ENCODE data around the gene KNG1. TPM values are rescaled to one million over a fixed set of nuclear protein-coding genes. Genes with fewer than 3 reads are reported as not detected.

KNG1 gene
- total RNA-seq, 1 experiment from 2014 or later: not detected

GRCh38 chr3:186751480-186751879 is 34.3 kb downstream of the KNG1 start:
- CTCF ChIA-PET: no interaction called here

GRCh38 chr3:186754006-186754405 is 36.8 kb downstream of the KNG1 start:
- intact Hi-C loops (cut with micrococcal nuclease; ENCODE audit: unreplicated experiment): no loop called here
- no peak for TF ChIP-seq EZH2 (IDR thresholded peaks at IDR 0.05; ENCODE audit: borderline replicate concordance, low read depth, low read length, poor library complexity, severe bottlenecking)
- no peak for TF ChIP-seq CTCF (conservative IDR thresholded peaks at IDR 0.05; ENCODE audit: low read depth, low read length)
- Histone ChIP-seq H3K9me3 (ENCODE audit: low read depth, low read length, poor library complexity, severe bottlenecking) (no peaks in the 10 kb centered on the region), H3K27ac (ENCODE audit: low read depth, low read length, poor library complexity, severe bottlenecking) (no peak overlapping the region), H3K4me1 (ENCODE audit: insufficient read depth, low read length, poor library complexity, severe bottlenecking) (no peaks in the 10 kb centered on the region), H3K4me3 (ENCODE audit: low read depth, low read length, poor library complexity, severe bottlenecking) (no peak overlapping the region), H3K27me3 (replicated peaks; ENCODE audit: insufficient read depth, low read depth, low read length, poor library complexity) (no peaks in the 10 kb centered on the region), H3K36me3 (ENCODE audit: insufficient read depth, low read length, poor library complexity, severe bottlenecking) (no peaks in the 10 kb centered on the region)
- POLR2A ChIA-PET (ENCODE audit: low non-redundant PET): no interaction called here
- CTCF ChIA-PET: no interaction called here
- no peak for DNase-seq (ENCODE audit: low spot score)
- BruUV-seq (replicated peaks): no TSS peak

More at GRCh38 chr3:186751480-186751879, 34.3 kb downstream of the KNG1 start:
- H3K4me1 ChIP-seq (ENCODE audit: insufficient read depth, low read length, poor library complexity, severe bottlenecking): no peaks in the 10 kb centered on the region
- no peak for DNase-seq (ENCODE audit: low spot score)
- no peak overlapping the region for H3K27ac ChIP-seq (ENCODE audit: low read depth, low read length, poor library complexity, severe bottlenecking)
- H3K36me3 ChIP-seq (ENCODE audit: insufficient read depth, low read length, poor library complexity, severe bottlenecking): no peaks in the 10 kb centered on the region
- BruUV-seq (replicated peaks): no TSS peak
- intact Hi-C loops (cut with micrococcal nuclease; ENCODE audit: unreplicated experiment): no loop called here
- H3K27me3 ChIP-seq (replicated peaks; ENCODE audit: insufficient read depth, low read depth, low read length, poor library complexity): no peaks in the 10 kb centered on the region
- H3K9me3 ChIP-seq (ENCODE audit: low read depth, low read length, poor library complexity, severe bottlenecking): no peaks in the 10 kb centered on the region
- no peak for TF ChIP-seq CTCF (conservative IDR thresholded peaks at IDR 0.05; ENCODE audit: low read depth, low read length)
- TF ChIP-seq EZH2 (IDR thresholded peaks at IDR 0.05; ENCODE audit: borderline replicate concordance, low read depth, low read length, poor library complexity, severe bottlenecking): no peak
- POLR2A ChIA-PET (ENCODE audit: low non-redundant PET): no interaction called here
- no peak overlapping the region for H3K4me3 ChIP-seq (ENCODE audit: low read depth, low read length, poor library complexity, severe bottlenecking)

GRCh38 chr3:186754871-186755270 is 37.7 kb downstream of the KNG1 start:
- no peak overlapping the region for H3K4me3 ChIP-seq (ENCODE audit: low read depth, low read length, poor library complexity, severe bottlenecking)
- no peaks in the 10 kb centered on the region for H3K36me3 ChIP-seq (ENCODE audit: insufficient read depth, low read length, poor library complexity, severe bottlenecking)
- no peaks in the 10 kb centered on the region for H3K9me3 ChIP-seq (ENCODE audit: low read depth, low read length, poor library complexity, severe bottlenecking)
- no peak for DNase-seq (ENCODE audit: low spot score)
- POLR2A ChIA-PET (ENCODE audit: low non-redundant PET): no interaction called here
- intact Hi-C loops (cut with micrococcal nuclease; ENCODE audit: unreplicated experiment): no loop called here
- no peaks in the 10 kb centered on the region for H3K4me1 ChIP-seq (ENCODE audit: insufficient read depth, low read length, poor library complexity, severe bottlenecking)
- H3K27me3 ChIP-seq (replicated peaks; ENCODE audit: insufficient read depth, low read depth, low read length, poor library complexity): no peaks in the 10 kb centered on the region
- BruUV-seq (replicated peaks): no TSS peak
- no peak overlapping the region for H3K27ac ChIP-seq (ENCODE audit: low read depth, low read length, poor library complexity, severe bottlenecking)
- CTCF ChIA-PET: no interaction called here
- TF ChIP-seq EZH2 (IDR thresholded peaks at IDR 0.05; ENCODE audit: borderline replicate concordance, low read depth, low read length, poor library complexity, severe bottlenecking) (no peak), CTCF (conservative IDR thresholded peaks at IDR 0.05; ENCODE audit: low read depth, low read length) (no peak)

Measured in A673 (cell line).